ENCODE data around the gene LBR.

The LBR gene

GRCh38 chr1:225464851-225465792 is 37.3 kb upstream of the LBR start:
- TF ChIP-seq FOXK2 (IDR thresholded peaks at IDR 0.05) (no peak), FOXA1 (IDR thresholded peaks at IDR 0.05) (no peak), NFRKB (IDR thresholded peaks at IDR 0.05) (no peak), ZNF384 (IDR thresholded peaks at IDR 0.05) (no peak), SUZ12 (IDR thresholded peaks at IDR 0.05) (no peak), CTBP1 (IDR thresholded peaks at IDR 0.05; ENCODE audit: borderline replicate concordance) (no peak), HDGF (IDR thresholded peaks at IDR 0.05; ENCODE audit: borderline replicate concordance) (no peak), ARNT (IDR thresholded peaks at IDR 0.05) (no peak), FOXM1 (IDR thresholded peaks at IDR 0.05; ENCODE audit: borderline replicate concordance) (no peak)
- POLR2A ChIA-PET, result no interaction called here
- CTCF ChIA-PET, result interaction anchor here (0.5 to 3.0 kb wide), 3 partner anchors 10 to 454 kb away, joined by 3 to 17 read pairs (median 6); no protein-coding TSS in a partner anchor
- DNase-seq (ENCODE audit: extremely low spot score), result no peak

- ChIA-PET POLR2A (no interaction called here), CTCF (interaction anchor here (1.5 kb wide), 1 partner anchor 12 kb away, joined by 6 read pairs; no protein-coding TSS in a partner anchor)
- no peak for DNase-seq (ENCODE audit: extremely low spot score)
- TF ChIP-seq SUZ12 (IDR thresholded peaks at IDR 0.05) (no peak), TARDBP (IDR thresholded peaks at IDR 0.05) (no peak), NFRKB (IDR thresholded peaks at IDR 0.05) (no peak), PKNOX1 (IDR thresholded peaks at IDR 0.05) (no peak), CTBP1 (IDR thresholded peaks at IDR 0.05; ENCODE audit: borderline replicate concordance) (no peak), L3MBTL2 (conservative IDR thresholded peaks at IDR 0.05) (no peak), BHLHE40 (IDR thresholded peaks at IDR 0.05; ENCODE audit: borderline replicate concordance) (no peak), ELF4 (IDR thresholded peaks at IDR 0.05) (no peak), ZNF384 (IDR thresholded peaks at IDR 0.05) (no peak), ARNT (IDR thresholded peaks at IDR 0.05) (no peak), FOXA1 (IDR thresholded peaks at IDR 0.05) (no peak), HDGF (IDR thresholded peaks at IDR 0.05; ENCODE audit: borderline replicate concordance) (no peak), LEF1 (IDR thresholded peaks at IDR 0.05; ENCODE audit: borderline replicate concordance) (no peak), FOXM1 (IDR thresholded peaks at IDR 0.05; ENCODE audit: borderline replicate concordance) (no peak), SP1 (IDR thresholded peaks at IDR 0.05) (no peak)
Observed at GRCh38 chr1:225462714-225463574, 35.1 kb upstream of the LBR start.

GRCh38 chr1:225462429-225462713 is 34.5 kb upstream of the LBR start:
- no peak for DNase-seq (ENCODE audit: extremely low spot score)
- TF ChIP-seq L3MBTL2 (conservative IDR thresholded peaks at IDR 0.05) (no peak), PKNOX1 (IDR thresholded peaks at IDR 0.05) (no peak), HDGF (IDR thresholded peaks at IDR 0.05; ENCODE audit: borderline replicate concordance) (no peak), FOXM1 (IDR thresholded peaks at IDR 0.05; ENCODE audit: borderline replicate concordance) (no peak), SP1 (IDR thresholded peaks at IDR 0.05) (no peak)
- ChIA-PET POLR2A (no interaction called here), CTCF (interaction anchor here (1.5 kb wide), 1 partner anchor 13 kb away, joined by 6 read pairs; no protein-coding TSS in a partner anchor)

GRCh38 chr1:225461533-225462428 is 33.9 kb upstream of the LBR start:
- TF ChIP-seq PKNOX1 (IDR thresholded peaks at IDR 0.05) (no peak), ELF4 (IDR thresholded peaks at IDR 0.05) (no peak), BHLHE40 (IDR thresholded peaks at IDR 0.05; ENCODE audit: borderline replicate concordance) (no peak)
- ChIA-PET CTCF (interaction anchor here (0.8 to 2.6 kb wide), 6 partner anchors 11 to 143 kb away, joined by 3 to 10 read pairs (median 6); no protein-coding TSS in a partner anchor), POLR2A (interaction anchor here (1.7 kb wide), 1 partner anchor 316 kb away, joined by 4 read pairs; no protein-coding TSS in a partner anchor)
- DNase-seq (ENCODE audit: extremely low spot score), result no peak

DNA sequence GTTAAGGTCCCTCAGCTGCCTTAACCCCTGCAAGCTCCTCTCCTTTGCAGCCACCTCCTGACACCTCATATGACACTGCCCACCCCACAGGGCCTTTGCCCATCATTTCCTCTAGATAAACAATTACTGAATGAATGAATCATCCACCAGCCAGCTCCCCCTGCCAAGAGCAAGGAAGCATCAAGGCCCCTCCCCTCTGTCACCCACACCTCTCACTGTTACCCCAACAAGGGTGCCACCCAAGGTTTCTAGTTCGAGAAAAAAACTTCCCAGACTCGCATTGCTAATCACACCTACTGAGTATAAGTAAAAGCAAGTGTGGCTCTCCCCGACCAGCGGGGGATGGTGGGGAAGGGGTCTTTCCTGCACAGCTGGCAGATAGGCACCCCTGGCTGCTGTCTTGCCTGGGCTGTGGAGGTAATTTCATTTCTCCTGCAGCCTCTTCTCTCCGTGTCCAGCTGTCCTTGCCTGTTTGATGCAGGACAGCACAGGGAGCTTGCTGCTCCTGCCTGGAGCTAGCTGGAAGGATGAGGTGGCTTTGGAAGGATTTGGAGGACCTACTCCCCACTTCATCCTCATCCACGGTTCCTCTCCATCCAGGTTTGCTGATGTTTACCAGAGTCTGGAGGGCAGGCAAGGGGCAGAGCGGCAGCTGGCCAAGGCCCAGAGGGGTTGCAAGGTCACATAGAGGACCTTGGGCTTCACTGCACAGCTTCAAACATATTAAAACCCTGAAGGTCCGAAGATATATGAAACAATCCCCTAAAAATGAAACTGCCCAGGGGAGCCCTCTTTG is 33.1 kb upstream of the LBR start:
- POLR2A ChIA-PET, result interaction anchor here (1.7 kb wide), 2 partner anchors 192 to 316 kb away, joined by 4 to 6 read pairs; partner anchors contain the start of gene ENAH
- DNase-seq (ENCODE audit: extremely low spot score), result no peak
- TF ChIP-seq FOXA1 (IDR thresholded peaks at IDR 0.05), result no peak
- no peak for TF ChIP-seq BHLHE40 (IDR thresholded peaks at IDR 0.05; ENCODE audit: borderline replicate concordance)
- no peak for TF ChIP-seq NFRKB (IDR thresholded peaks at IDR 0.05)
- TF ChIP-seq SP1 (IDR thresholded peaks at IDR 0.05), result no peak
- no peak for TF ChIP-seq FOXK2 (IDR thresholded peaks at IDR 0.05)
- no peak for TF ChIP-seq CTBP1 (IDR thresholded peaks at IDR 0.05; ENCODE audit: borderline replicate concordance)
- TF ChIP-seq ARNT (IDR thresholded peaks at IDR 0.05), result no peak
- TF ChIP-seq FOXM1 (IDR thresholded peaks at IDR 0.05; ENCODE audit: borderline replicate concordance), result no peak
- TF ChIP-seq L3MBTL2 (conservative IDR thresholded peaks at IDR 0.05), result no peak
- no peak for TF ChIP-seq ELF4 (IDR thresholded peaks at IDR 0.05)
- no peak for TF ChIP-seq TARDBP (IDR thresholded peaks at IDR 0.05)
- TF ChIP-seq ZNF384 (IDR thresholded peaks at IDR 0.05), result no peak
- CTCF ChIA-PET, result interaction anchor here (0.8 to 2.6 kb wide), 6 partner anchors 9 to 142 kb away, joined by 3 to 10 read pairs (median 4); no protein-coding TSS in a partner anchor

Data from HEK293T (cell line).